NCI-H2227 (cell line): ENCODE data around the gene UQCRC1.
A peak's percentile ranks its signal among the peaks of the same experiment; 100 is the strongest.

ENCODE experiments used
- DNase-seq: peaks from one replicate; lab custom pipeline; 2025; ENCODE audit not compliant: unreplicated experiment; lab: John Stamatoyannopoulos, UW

Gene UQCRC1

DNA sequence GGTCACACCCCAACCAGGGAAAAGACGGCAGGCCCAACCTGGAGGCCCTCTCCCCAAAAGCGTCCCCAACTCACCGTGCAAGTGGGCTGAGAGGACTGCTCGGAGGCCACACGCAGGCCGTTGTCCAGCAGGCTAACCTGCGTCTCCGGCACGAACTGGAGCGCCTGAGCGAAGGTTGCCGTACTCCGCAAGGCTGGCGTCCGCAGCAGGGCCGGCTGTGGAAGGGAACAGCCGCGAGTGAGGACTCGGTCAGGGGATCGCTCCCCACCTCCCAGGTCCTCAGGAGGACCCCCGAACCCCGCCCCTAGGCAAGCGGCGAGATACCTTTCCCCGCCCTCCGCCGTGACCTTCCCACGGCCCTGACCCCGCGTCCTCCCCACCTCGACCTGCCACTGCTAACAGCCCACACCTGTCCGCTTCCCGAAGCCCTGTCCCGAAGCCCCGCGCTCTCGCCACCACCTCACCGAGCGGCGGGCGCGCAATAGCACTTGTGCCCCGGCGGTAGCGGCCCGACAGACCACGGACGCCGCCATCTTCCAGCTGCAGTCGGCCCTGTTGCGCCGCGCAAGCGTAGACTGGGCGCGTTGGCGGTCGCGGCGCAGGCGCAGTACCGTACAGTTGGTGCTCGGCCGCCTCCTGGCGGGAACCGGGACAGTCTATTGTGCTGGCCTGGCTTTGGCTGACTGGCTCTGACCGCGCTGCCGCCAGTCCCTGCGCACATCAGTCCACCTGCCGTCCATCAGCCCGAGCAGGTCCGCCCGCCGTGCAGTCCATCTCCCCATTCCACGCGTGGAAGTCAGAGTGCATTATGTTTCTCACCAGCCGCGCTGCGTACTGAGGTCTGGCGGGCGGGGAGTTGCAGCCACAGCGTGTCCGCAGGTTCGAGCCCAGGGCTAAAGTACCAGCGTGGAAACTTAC is at the start of gene UQCRC1:
TSS of gene UQCRC1 (minus strand) at position 559 of the 918 bp plus-strand sequence. CDS start at position 533, 26 bp downstream.
- peak; percentile 93 for DNase-seq

DNA sequence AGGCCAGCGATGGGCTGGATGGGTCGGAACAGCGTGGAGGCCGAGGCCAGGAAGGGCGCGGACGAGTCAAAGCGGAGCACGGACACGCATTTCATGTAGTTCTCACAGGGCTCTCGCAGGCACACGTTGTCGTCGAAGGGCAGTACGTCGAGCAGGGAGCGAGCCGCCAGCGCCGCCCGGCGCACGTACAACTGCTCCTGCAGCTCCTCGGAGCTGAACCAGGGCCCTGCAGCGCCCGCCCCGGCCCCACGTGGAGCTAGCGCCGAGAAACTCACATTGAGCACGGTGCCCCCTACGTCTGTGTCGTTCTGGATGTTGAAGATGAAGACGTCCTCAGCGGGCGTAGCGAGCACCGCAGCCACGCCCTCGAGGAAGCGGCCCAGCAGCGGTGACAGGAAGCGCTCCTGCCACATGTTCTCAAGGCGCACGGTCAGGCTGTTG is 47.4 kb upstream of the UQCRC1 start:
- DNase-seq = no peak

DNA sequence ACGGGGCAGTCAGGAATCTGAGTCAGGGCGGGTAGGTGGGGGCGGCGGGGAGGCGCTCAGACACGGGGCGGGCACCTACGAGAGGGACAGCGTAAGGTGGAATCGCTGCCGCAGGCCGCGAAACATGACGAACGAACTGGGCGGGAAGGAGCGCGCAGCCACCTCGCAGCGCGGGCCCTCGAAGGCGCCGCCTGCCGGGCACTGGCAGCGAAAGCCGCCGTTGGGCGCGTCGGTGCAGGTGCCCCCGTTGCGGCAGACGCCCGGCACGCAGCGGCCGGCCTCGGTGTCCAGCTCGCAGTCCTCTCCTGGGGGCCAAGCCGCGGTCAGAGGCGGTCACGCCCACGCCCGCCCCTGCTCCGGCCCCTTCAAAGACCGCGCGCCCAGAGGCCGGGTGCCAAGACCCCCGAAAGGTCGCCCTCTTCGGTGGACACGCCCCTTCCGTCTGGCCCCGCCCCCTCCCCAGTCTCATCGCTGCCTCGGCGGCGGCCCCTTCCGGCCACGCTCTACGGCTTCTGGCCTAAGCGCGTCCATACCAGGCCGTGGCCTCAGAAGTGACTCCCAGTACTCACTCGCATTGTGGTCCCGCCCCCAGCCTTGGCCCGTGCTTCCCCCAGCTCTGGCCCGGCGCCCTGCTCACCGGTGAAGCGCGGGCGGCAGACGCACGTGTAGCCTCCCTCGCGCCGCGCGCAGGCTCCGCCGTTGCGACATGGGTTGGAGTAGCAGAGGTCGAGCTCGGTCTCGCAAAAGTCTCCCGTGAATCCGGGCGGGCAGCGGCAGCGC is 46.8 kb upstream of the UQCRC1 start:
- DNase-seq = no peak

DNA sequence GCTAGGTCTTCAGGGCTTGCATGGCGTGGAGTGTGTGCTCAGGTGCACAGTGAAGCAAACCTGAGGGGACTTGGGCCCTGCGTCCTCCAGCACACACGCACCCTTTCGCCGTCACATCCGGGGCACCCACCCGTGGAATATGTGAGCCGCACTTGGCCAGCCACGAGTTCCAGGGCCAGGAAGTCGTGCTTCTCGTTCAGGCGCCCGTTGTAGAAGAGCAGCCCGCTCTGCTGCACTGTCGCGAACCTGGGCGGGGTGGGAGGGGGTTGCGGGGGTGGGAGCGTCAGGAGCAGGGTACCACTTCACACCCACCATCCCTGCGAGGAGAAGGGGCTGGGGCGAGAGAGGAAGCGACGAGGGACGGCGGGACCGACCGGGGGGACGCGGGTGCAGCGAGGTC is 46.2 kb upstream of the UQCRC1 start:
- no peak for DNase-seq

DNA sequence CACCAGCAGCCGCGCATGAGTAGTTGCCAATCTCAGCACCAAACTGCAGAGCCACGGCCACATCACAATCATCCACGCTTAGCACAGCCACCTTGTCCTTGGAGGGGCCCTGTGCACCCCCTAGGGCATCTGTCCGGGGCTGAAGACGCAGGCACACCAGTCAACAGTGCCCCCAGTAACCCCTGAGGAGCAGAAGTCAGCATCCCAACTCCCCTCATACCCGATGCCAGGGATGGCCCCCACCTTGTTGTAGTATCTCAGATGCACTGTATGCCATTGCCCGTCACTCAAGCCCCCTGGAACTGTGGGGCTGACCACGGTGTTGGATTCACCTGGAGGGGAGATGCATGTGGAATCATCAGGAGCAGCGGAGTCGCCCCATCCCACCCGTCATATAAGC is 45.6 kb upstream of the UQCRC1 start:
- DNase-seq = no peak

DNA sequence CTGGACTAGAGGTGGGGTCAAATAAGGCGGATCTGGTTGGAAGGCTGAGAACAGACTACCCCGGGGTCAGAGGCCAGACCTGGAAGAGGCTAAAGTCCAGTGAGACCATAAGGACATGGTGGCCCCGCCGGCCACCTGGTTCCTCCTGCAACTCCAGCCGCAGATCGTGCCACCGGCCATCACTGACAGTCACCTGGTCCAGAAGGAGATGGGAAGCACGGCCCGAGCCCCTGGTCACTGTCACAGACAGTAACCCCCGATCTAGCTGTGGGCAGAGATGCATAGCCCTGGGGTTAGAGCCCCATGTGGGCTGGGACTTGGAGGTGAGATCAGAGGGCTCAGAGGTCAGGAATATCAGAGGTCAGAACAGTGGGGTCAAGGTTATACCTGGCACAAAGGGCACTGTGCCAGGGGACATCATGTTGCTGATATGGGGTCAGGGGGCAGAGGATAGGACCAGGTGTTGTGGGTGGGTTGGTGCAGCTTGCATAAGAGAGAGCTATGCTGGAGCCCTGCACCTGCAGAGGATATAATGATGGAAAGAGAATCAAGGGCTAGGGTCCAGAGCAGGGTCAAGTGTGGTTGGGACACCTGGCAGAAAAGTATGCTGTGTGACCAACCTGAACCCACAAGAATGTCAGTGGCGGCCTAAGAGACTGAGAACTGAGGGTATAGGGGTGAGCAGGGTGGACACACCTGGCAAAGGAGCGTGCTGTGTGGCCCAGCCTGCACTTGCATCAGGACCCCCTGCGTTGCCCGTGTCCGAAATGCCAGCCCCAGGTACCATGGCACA is 43.7 kb upstream of the UQCRC1 start:
- DNase-seq = no peak

DNA sequence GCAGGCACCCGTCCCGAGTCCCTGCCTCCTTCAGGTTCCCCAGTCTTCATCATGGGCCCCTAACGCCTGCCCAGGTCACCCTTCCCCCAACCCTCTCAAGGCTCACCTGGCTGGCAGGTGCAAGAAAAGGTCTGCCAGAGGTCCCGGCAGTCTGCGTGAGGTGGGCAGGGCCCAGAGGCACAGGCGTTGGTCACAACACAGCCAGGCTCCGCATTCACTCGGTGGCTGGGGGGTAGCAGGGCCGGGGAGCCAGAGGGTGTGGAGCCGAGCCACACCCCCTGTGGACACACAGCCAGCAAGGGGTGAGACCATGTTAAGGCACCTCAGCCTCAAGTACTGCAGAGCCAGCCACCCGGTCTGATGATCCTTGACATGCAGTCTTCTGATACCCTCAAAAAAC is 42.3 kb upstream of the UQCRC1 start:
- DNase-seq = no peak

DNA sequence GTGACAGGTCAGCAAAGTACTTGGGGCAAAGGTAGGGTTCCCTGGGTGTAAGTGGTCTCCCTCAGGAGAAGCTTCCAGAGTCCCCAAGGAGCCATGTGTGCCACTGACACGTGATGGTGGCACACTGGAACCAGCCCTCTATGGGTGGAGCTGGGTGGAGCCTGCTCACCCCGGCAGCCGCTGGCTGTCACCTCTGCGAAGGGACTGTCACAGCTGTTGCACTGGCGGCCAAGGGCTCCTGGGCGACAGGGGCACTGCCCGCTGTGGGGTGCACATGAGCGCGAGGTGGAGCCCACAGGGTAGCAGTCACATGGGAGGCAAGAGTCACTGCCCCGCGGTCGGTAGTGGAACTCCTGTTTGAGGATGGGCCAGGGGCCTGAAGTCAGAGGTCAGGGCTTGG is 41.3 kb upstream of the UQCRC1 start:
- no peak for DNase-seq

DNA sequence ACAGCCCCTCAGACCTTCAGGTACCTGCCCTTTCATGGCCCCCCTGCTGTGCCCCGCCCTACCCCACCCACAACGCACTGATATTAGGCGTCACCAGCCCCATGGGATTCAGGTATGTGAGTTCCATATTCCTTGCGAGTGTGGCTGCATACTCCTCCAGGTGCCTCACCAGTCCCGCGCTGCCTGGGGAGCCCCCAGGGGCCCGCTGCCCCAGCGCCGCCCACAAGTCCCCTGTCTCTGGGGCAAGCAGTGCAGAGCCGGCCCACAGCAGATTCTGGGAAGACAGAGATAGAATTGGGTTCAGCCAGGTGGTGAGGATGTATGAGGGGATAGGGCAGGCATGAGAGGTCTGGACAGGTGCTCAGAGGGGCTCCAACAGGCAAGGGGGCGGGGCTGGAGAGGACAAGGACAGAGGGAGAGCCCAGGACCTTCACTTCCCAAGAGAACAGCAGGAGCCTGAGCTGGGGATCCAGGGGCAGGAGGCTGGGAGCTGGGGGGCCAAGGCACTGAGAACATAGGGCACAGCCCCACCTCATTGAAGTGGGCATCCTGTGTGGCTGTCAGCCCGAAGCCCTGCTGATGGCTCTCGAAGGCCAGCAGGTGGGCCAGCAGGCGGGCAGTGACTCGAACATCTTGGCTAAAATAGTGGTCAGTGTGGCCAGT is 38.9 kb upstream of the UQCRC1 start:
- no peak for DNase-seq

DNA sequence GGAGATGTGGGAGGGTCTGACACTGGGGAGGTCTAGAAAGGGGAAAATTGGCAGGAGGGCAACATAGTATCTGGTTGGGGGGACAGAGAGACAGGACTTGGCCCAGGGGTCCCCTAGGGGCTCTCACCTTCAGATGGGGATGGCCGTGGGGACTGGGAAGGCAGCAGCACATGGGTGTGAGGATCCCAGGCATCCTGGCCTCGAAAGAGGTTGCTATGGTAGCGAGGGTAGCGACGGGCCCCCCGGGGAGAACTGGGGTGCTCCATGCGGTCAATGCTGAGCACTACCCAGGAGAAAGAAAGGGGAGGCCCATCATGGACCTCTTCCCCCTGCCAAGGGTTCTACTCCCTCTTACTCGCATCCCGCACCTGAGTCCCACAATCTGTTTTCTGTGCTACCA is 38.3 kb upstream of the UQCRC1 start:
- no peak for DNase-seq

DNA sequence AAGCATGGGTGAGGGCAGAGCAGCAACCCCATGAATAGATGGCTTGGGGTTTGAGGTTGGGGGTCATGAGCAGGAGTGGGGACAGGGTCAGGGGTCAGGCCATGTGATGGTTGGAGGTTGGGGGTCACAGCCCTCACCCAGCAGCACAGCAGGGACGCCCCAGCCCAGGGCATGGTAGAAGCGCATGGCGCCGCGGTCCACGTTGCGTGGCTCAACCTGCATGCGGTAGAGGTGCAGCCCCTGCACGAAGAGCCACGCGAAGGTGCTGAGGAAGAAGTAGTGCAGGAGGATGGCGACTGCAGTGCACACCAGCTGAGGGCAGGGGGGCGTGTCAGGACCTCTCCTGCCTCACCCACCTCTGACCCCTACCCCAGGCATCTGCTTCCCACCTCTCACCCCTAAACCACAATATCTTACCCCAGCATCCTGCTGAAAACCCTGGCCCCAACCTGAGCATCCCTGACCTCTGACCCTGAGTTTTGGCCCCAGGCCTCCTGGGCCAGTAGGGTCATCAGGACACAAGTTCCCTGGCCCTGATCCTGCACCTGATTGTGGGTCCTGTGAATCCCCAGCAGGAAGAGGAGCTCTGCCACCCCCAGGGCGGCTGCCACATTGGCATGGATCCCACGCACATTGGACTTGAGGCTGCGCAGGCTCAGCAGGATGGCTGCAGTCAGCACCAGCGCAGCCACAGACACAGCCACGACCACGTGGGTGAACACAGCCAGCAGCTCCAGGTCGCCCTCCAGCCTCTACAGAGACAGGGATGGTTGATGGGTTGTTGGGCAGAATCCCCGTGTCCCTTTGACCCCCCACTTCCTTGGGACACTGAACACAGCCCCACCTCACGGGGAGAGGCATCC is 35.7 kb upstream of the UQCRC1 start:
- DNase-seq = no peak

DNA sequence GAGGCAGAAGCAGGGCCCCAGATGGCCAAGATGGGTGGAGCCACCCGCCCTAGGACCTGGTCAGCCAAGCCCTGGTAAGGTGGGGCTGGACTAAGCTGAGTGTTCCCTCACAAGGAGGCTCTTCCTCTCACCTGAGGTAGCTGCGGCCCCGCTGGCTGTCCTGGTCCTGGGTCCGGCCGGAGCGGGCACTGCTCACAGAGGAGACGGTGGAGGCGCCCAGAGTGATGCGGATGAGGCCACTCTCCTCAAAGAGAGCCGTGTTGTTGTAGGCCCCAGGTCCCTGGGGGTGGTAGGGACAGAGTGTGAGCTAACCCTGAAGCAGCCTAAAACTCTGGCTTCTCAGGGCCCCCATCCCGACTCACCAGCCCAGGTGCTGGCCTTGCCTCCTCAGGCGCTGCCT is 33.2 kb upstream of the UQCRC1 start:
- DNase-seq = no peak

DNA sequence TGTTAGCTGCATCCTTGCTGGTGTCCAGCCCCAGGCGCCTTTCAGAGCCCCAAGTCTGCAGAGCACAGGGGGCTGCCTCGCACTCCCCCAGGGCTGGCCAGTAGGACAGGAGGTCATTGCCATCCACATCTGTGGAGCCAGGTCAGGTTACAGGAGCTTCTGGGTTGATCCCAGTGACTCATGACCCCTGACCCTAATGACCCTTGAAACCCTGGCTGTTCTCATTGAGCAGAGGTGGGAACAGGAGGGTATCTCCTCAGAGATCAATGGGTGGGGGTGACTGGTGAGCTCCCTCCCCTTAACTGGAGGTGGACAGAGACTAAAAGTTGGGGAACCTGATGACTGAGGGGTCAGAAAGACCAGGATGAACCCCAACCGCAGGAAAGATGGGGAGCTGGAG is 31.9 kb upstream of the UQCRC1 start:
- no peak for DNase-seq

DNA sequence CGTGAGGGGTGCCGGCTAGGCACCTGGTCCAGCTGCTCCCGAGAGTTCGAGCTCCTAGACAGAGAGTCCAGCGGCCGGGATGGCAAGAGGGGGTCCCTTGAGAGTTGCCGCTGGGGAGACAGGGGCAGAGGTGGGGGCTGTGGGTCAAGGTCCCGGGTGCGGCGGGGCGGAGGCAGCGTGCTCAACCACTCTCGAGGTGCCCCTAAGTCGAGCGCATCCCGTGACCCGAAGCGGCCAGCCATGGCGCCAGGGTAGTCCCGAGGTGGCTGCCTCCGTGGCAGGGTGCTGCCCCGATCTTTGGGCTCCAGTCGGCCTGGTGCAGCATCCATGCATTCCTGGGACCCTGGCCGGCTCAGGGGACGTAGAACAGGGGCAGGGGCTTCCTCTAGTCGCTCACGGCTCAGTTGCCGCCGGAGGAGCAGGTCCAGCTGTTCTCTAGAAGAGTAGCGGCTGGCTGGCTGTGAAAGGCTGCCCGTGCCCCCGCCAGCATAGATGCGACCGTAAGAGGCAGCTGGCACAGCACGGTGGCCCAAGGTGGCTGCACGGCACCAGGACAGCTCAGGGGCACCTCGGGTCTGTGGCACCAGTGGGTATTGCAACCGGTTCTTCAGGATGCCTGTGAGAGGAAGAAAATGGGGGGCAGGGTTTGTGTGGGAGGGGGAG is 30.6 kb upstream of the UQCRC1 start:
- no peak for DNase-seq

DNA sequence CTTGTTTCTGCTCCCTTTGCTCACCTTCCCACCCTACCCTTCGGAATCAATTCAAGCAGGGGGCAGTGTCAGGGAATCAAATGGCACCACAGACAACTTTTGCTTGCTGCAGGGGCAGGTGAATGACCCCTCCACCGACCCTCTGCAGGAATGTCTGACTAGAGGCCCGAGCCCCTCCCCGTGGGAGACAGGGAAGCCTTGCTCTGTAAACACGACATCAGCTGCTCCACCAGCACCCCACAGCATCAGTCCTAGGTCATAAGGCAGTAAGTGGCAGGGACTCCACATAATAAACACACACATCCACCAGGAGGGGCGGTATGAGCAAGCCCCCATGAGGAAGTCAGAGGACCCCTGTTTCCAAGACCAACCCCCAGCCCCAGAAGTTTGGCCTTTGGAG is 27.9 kb upstream of the UQCRC1 start:
- DNase-seq = no peak

DNA sequence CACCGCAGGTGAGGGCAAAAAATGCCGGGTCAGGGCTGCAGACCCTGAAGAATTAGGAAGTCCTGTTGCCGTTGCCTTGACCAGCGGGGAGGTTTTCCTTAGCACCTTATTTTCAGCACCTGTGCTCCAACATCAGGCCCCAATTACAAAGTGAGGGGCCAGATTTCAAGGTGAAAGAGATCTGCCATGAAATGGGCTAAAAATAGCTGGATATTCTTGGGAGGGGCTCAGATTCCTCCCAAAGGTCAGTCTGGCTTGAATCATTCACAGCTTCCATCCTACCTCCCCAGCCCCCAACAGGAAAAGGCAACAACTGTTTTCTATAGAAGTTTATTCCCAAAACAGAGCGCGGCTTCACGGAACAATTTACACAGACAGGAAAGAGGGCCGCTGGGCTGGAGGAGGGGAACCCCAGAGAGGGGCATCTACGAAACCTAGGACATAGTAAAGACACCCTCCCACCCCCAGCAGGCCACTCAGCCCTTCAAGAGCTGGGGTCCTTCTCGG is 26.8 kb upstream of the UQCRC1 start:
- no peak for DNase-seq

DNA sequence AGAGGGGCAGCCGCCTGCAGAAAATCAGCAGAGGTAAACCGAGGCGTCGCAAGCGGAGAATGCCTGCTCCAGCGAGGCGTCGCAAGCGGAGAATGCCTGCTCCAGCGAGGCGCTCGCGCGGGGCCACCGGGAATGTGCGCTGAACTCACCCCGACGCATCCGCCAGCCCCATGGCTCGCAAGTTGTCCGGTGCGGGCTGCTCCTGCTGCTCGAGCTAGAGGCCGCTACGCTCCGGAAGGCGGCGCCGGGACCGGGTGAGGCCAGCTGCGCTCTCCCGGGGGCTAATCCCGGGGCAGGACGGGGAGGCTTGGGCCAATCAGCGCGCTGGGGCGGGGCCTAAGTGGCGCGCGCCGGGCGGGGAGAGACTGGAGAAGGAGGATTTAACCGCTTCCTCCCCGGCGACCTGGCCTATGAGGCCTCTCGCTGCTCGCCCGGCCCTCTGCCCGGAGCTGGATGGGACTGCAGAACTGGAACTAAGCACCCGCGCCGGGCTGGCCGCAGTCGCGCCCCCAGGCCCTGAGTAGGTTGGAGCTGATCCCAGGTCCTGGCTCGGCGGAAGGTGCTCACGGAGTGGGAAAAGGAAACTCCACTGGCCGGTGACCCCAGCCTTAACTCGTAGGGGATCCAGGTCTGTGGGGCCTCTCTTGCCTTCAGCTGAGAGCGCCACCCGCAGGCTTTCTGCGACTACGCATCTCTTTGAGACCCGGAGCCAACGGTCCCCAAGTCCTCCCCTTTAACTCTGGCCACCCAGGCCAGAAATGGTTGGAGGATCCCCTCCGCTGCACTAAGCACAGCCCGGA is 26.0 kb upstream of the UQCRC1 start, which contains the start of gene SLC26A6:
TSS of gene SLC26A6 (minus strand) at position 240 of the 800 bp plus-strand sequence. CDS start at position 172, 68 bp downstream.
- peak; percentile 96 for DNase-seq

DNA sequence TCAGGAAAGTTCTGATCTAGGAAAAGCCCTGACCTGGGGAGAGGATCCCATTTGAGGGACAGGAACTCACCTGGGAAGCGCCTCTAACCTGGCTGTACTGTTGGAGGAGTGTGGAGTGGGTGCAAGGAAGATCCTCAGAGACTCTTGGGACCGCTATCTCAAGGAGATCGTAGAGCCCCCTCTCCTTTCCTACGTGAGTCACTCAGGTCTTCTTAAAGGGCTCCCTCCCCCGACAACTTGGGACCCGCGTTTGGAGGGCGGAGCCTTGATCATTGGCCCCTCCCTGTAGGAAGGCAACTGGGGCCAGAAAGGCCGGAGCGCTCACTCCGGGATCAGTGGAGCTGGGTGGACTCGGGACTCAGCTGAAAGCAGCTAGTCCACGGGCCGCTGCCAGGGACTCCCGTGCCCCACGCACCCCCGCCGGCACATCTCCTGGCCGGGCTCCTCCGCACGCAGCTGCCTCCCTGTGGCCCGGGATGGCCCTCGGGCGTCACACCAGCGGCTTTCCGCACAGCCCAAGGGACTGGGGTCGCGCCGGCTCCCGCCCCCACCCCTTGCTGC is 25.3 kb upstream of the UQCRC1 start:
- DNase-seq = peak; percentile 55
